HCT116 (cell line): ENCODE measurements around the gene ZNF414.

ENCODE experiments used
- POLR2A ChIP-seq: IDR thresholded peaks from 2 replicates; pipeline ENCODE4 v1.7.0; 2011; ENCODE audit warnings: borderline replicate concordance; ENCODE audit not compliant: insufficient read depth, insufficient read length; ENCODE audit errors: extremely low read depth
- TF ChIP-seq, protein P1 (sequence below), 3 experiments: fragments of 200-600 bp in 1 of 3; sonication (generic) in 1 of 3; IDR thresholded peaks in 2 of 3; conservative IDR thresholded peaks in 1 of 3; 2 replicates each; pipeline ENCODE4 v1.5.1; 2012 to 2017; ENCODE audit warnings: low read depth in 2 of 3, low read length in 2 of 3, antibody characterized with exemption in 1 of 3, borderline replicate concordance in 1 of 3, control low read depth in 1 of 3, mild to moderate bottlenecking in 1 of 3, mixed read lengths in 1 of 3, mixed run types in 1 of 3, moderate library complexity in 1 of 3; ENCODE audit not compliant: insufficient read depth in 1 of 3

DNA sequence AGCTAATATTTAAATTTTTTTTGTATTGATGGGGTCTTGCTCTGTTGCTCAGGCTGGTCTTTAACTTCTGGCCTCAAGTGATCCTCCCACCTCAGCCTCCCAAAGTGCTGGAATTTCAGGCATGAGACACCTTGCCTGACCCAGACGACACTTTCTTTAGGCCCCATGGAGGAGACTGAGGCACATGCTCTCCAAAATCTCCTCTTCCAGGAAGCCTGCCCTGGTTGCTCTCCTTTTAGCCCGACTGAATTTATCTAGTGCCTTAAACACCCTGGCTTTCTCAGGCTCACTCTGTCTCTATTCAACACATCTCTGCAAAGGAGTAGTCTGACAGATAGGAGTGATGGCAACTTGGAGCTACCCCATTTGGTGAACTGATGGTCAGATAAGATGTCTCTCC is 44.4 kb upstream of the ZNF414 start:
- TF ChIP-seq POLR2A = no peak
- TF ChIP-seq, protein P1, sequence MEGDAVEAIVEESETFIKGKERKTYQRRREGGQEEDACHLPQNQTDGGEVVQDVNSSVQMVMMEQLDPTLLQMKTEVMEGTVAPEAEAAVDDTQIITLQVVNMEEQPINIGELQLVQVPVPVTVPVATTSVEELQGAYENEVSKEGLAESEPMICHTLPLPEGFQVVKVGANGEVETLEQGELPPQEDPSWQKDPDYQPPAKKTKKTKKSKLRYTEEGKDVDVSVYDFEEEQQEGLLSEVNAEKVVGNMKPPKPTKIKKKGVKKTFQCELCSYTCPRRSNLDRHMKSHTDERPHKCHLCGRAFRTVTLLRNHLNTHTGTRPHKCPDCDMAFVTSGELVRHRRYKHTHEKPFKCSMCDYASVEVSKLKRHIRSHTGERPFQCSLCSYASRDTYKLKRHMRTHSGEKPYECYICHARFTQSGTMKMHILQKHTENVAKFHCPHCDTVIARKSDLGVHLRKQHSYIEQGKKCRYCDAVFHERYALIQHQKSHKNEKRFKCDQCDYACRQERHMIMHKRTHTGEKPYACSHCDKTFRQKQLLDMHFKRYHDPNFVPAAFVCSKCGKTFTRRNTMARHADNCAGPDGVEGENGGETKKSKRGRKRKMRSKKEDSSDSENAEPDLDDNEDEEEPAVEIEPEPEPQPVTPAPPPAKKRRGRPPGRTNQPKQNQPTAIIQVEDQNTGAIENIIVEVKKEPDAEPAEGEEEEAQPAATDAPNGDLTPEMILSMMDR (IDR thresholded peaks at IDR 0.05 in 2 of 3, conservative IDR thresholded peaks at IDR 0.05 in 1 of 3; ENCODE audit: borderline replicate concordance in 1 of 3, insufficient read depth in 1 of 3, low read depth in 2 of 3, low read length in 2 of 3) = no peak
